SW 1271 (cell line): Measurements from ENCODE around the gene ZBTB47.
A peak's percentile ranks its signal among the peaks of the same experiment; 100 is the strongest.

Experiments used
- DNase-seq, 2 experiments: peaks; one replicate each; lab custom pipeline; 2025; lab: John Stamatoyannopoulos, UW

Gene ZBTB47

GRCh38 chr3:42652611-42653302, 740 bp upstream of the ZBTB47 start:
- DNase-seq = peak in 1 of 2 experiments; percentile 57

GRCh38 chr3:42653303-42653559, 266 bp upstream of the ZBTB47 start:
- no peak for DNase-seq

DNA sequence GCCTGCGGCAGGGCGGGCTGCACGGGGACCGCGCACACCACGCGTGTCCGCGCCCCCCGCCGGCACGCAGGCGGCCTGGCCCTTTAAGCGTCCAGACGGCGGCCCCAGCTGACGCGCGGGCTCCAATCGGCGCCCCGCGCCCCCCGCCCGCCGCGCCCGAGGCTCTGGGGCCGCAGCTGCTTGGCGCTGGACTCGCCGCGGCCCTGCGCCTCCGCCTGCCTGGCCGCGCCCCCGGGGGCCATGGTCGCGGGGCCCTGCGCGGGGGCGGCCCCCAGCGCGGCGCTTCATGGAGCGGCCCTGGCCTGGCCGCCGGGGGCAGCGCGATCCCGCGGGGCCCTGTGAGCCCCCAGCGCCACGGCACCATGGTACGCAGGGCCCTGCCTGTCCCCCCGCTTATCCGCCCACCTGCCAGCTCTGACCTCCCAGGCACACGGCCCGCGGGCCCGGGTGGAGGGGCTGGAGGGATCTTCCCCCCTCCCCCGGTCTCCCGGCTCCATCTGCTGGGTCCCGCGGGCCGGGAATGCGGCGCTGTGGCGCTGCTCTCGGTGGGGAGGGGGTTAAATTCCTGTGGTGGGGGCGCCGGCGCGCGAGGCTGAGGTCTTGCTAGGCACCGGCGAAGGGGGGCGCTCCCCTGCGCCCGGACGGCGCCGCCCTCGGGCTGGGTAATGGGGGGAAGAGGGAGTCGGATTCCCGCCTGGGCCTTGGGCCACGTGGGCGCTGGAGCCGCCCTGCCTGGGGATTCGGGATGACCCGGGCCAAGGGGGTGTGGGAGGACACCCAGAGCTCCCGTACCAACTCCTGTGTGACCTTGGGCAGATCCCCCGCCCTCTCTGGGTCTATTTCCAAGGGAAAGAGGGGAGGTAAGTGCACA, 1.1 kb downstream of the ZBTB47 start:
- peak in 1 of 2 experiments; percentile 7 for DNase-seq

- no peak for DNase-seq
Measured at GRCh38 chr3:42655331-42655888, 1.9 kb downstream of the ZBTB47 start.

DNA sequence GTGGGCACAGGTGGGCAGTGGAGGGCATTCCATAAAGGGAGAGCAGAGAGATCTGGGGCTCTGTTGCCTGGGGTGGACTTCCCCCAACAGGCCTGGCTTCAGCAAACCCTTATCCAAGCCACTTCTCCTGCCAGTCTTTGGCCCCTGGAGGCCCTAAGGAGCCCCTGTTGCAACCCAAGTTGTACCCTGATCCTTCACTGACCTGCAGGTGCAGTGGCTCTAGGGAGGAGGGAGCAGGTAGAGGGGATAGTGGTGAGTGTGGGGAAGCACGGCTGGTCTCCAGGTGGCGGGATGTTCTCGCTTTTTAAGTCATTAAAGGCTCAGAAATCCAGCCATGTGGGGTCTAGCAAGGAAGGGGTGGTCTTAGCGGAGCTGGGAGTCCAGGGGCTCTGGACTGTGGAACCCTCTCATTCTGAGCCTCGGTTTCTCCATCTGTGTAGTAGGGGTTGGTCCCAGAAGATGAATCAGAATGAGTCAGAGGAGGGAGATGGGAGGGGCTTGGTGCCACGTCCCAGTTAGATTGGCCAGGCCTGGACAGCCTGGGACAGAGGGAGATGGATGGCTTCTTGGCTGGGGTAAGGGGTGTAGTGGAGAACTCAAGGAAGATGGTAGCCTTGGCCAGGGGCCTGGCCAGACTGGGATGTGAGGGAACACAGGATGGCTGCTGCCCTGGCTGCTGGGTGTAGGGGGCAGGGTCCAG, 2.6 kb downstream of the ZBTB47 start:
- DNase-seq = no peak

DNA sequence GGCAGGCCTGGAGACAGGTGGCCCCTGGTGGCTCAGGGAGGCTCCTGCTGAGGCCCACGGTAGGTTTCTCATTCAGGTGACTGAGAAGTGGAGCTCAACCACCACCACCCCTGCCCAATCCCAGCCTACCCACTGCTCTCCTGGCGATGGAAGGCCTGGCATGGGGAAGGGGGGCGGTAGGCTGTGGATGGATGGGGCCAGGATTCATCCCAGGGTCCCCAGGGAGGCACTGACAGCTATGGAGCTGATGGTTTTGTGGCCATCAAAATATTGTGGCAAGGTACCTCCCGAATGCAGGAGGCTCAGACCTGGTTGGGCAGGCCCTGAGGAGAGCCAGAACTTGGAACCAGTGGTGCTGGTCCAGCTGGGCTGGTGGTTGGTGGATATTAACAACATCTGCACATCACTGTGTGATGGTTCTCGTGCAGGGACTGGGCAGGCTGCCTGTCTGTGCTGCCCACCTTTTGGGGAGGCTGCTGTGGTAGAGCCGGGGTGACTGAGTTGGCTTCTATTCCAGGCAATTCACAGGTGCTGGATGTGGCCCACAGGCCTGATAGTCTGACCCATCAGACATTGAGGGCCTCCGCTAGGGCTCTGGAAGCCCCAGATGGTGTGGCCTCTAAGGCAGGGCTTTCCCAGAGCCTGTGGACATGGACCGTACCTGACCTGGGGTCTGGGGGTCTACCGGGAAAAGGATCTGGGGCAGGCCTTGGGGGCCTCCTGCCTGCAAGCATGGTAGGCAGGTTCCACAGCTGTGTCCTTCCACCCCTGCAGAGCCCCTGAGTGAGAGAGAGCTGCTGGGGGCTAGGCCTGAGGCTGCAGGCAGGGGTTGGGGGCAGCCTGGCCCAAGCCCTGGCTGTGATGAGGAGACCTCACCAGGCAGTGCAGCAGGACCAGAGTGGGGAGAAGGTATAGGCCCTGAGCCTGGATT, 3.4 kb downstream of the ZBTB47 start:
- DNase-seq = no peak

GRCh38 chr3:42657675-42658074, 4.2 kb downstream of the ZBTB47 start:
- DNase-seq = no peak

DNA sequence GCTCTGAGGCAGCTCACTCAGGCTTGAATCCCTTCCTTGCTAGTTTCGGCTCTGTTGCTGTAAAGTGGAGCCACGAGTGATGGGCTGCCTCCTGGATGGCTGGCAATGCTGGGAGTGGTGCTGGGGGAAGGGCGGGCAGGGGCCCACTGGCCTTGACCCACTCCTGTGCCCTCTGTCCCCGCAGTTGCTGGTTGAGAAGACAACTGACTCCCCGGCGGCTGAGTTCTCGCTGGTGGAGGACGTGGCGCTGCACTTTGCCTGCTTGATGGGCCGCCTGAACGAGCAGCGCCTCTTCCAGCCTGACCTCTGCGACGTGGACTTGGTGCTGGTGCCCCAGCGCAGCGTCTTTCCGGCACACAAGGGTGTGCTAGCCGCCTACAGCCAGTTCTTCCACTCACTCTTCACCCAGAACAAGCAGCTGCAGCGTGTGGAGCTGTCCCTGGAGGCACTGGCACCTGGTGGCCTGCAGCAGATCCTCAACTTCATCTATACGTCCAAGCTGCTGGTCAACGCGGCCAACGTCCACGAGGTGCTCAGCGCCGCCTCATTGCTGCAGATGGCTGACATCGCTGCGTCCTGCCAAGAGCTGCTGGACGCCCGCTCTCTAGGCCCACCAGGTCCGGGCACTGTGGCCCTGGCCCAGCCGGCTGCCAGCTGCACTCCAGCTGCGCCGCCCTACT, 4.7 kb downstream of the ZBTB47 start:
- DNase-seq = no peak

GRCh38 chr3:42658771-42659390, 5.4 kb downstream of the ZBTB47 start:
- DNase-seq = no peak

DNA sequence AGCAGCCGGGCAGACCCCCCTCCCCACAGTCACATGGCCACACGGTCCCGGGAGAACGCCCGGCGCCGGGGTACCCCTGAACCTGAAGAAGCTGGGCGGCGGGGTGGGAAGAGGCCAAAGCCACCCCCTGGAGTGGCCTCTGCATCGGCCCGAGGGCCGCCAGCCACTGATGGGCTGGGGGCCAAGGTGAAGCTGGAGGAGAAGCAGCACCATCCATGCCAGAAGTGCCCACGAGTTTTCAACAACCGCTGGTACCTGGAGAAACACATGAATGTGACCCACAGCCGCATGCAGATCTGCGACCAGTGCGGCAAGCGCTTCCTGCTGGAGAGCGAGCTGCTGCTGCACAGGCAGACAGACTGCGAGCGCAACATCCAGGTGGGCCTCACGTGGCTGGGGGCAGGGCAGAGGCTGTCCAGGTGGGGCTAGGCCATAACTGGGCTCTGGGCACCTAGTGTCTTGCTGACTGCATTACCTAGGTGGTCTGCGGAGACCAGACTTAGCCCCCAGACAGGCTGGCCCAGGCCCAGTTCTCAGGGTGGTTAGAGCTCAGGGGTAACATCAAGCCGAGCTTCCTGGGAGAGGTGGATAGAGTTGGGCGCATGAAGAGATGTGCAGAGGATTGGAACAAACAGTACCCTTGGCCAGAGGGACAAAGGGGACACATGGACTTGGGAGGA, 6.1 kb downstream of the ZBTB47 start:
- DNase-seq = no peak

GRCh38 chr3:42660131-42660715, 6.7 kb downstream of the ZBTB47 start:
- no peak for DNase-seq

DNA sequence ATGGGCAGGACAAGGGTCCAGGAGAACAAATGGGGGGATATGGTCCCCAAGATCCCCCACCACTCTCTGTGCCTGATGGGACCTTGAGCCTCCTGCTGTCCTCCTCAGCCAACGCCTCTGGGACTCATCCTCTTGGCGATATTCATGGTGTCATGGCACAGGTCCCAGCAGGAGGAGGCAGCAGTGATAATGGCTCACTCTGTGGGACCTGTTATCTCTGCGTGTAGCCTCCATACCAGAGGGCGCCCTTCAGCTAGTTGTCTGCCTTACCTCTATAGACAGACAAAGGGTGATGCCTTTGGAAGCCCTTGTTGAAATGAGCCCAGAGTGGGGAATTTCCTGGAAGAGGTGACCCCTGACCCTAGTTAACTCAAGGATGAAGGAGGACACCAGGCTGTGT, 7.4 kb downstream of the ZBTB47 start:
- peak in 1 of 2 experiments; percentile 36 for DNase-seq

- no peak for DNase-seq
Measured at GRCh38 chr3:42661593-42662022, 8.1 kb downstream of the ZBTB47 start.

DNA sequence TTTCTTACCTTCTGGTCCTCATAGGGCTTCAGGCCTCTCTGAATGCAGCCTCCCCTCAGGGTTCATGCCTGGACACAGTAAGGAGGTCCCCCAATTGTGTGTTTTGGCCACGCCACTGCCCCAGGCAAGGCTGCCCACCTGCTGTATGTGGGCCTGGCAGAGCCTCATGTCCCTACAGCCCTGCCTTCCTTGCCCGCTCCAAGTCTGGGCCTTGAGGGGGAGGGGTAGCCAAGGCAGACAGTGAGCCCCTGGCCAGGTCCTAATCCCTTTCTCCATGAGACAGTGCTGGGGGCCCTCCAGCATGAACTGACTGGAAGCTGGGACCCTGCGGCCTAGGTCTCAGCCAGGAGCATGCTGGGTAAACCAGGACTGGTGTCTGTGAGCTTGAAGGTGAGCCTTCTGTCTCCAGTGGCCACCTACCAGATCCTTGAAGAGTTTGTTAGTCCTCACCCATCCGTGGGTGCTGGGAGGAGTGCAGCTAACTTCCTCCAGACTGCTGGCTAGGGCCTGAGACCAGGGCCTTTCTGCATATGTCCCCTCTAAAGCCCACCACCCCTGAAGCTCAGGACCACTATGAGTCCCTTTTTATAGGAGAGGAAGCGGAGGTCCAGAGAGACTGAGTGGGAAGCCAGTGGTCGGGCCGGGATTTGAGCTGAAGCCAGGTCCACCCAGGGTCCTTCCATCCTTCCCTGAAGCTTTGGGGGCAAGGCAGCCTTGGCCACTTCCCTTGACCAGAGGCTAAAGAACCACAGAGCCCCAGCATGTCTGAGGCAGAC, 8.7 kb downstream of the ZBTB47 start:
- DNase-seq = no peak

DNA sequence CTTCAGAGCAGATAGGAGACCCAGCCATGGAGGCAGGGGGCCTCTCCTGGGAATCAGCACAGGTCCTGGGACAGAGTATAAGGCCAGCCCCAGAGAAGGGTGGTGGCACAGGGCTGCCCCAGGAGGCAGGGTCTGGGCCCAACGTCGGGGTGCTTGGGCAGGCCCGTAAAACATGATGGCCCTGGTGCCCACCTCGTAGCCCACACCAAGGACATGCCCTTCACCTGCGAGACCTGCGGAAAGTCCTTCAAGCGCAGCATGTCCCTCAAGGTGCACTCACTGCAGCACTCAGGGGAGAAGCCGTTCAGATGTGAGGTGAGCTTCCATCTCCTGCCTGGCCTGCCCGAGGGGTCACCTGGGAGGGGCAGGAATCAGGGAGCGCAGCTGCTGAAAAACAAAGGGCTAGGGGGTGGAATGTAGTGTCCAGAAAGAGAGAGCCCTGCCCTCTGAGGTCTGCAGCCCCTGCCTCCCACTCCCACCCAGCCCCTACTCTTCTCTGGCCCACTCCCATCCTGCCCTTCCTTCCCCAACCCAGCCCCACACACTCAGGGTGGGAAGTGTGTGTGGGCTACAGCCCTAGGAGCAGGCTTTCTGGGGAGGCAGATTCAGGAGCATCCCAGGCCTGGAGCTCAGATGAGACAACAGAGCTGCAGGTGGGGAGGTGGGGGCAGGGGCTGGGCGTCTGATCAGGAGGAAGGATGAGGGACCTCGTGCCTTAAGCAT, 9.5 kb downstream of the ZBTB47 start:
- DNase-seq = no peak

DNA sequence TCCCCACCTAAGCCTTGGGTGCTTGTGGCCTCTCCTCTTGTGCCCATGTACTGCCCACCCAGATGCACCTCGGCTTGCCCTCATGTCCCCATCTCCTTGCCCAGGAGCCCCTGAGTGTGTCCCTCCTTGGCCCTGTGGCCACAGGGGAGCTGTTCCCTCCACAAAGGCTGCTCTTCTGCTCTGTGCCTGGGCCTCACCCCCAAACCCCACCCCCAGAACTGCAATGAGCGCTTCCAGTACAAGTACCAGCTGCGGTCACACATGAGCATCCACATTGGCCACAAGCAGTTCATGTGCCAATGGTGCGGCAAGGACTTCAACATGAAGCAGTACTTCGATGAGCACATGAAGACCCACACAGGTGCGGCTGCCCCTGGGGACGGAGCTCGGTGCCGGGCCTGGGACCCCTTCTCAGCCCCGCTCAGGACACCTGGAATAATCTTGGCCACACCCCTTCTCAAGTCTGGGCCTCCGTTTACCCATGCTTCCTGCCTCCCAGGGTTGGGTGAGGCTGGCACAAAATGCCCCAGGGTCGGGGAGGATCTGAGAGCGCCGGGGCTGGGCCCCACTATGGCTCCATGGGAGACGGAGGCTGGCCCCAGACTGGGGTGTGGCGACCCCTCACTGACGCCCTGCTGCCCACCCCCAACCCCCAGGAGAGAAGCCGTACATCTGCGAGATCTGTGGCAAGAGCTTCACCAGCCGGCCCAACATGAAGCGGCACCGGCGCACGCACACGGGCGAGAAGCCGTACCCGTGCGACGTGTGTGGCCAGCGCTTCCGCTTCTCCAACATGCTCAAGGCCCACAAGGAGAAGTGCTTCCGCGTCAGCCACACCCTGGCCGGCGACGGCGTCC, 10.3 kb downstream of the ZBTB47 start:
- no peak for DNase-seq

GRCh38 chr3:42664438-42664803, 10.9 kb downstream of the ZBTB47 start:
- DNase-seq = no peak
